Prostate gland (tissue), 2 donors: Measurements from ENCODE around the gene COL6A1. TPM values are rescaled to one million over a fixed set of nuclear protein-coding genes. Genes with fewer than 3 reads are reported as not detected.

Experiments used
- DNase-seq: peaks from one replicate; pipeline ENCODE4 v3.0.0-alpha.2; 2019; ENCODE audit warnings: low spot score
- H3K27ac ChIP-seq, 2 donors: fragments of 200-600 bp; sonication (generic); 2 replicates each; pipeline ENCODE4 v1.5.1; 2017 to 2019
- H3K27me3 ChIP-seq: fragments of 200-600 bp; sonication (generic); replicated peaks from 2 replicates; pipeline ENCODE4 v1.5.1; 2019; ENCODE audit not compliant: insufficient read depth
- H3K36me3 ChIP-seq, 2 donors: fragments of 200-600 bp; sonication (generic); 1 replicate in 1 of 2; 2 replicates in 1 of 2; pipeline versions ENCODE4 v1.5.1 to v1.8.1; 2017 to 2019
- H3K4me1 ChIP-seq: fragments of 200-600 bp; sonication (generic); replicated peaks from 2 replicates; pipeline ENCODE4 v1.5.1; 2019
- H3K4me3 ChIP-seq, 2 donors: fragments of 200-600 bp; sonication (generic); 2 replicates each; pipeline ENCODE4 v1.5.1; 2017 to 2019
- H3K9me3 ChIP-seq: fragments of 200-600 bp; sonication (generic); 2 replicates; pipeline ENCODE4 v1.5.1; 2017
- CTCF ChIP-seq, 4 experiments: fragments of 200-600 bp in 2 of 4; fragments of 450-650 bp in 2 of 4; sonication (generic) in 2 of 4; IDR thresholded peaks; 1 replicate in 3 of 4; 2 replicates in 1 of 4; pipeline ENCODE4 v1.5.1; 2016 to 2019; ENCODE audit warnings: antibody characterized with exemption in 4 of 4, mild to moderate bottlenecking in 2 of 4, moderate library complexity in 2 of 4
- POLR2A ChIP-seq: fragments of 450-650 bp; IDR thresholded peaks from one replicate; pipeline ENCODE4 v1.6.1; 2016; ENCODE audit warnings: antibody characterized with exemption, mild to moderate bottlenecking
- POLR2AphosphoS5 ChIP-seq: sonication (generic); formaldehyde crosslinking; IDR thresholded peaks from one replicate; pipeline ENCODE4 v1.6.1; 2017; ENCODE audit warnings: antibody characterized with exemption
- WGBS: methylation state at CpG from one replicate; pipeline ENCODE4 v1.1.5; 2018; 5-methylcytosine and 5-hydroxymethylcytosine counted together
- intact Hi-C: fragments of 100-400 bp; cut with DNase I; formaldehyde crosslinking; loops from one replicate; pipeline ENCODE4 v1.14.2; 2022
- total RNA-seq, 2 donors: library from RNA; depleted of rRNA; stranded (reverse); fragments of >200 nt; gene quantifications; one replicate each; pipeline ENCODE4 v1.1.0, GENCODE V29; 2016

The COL6A1 gene
- total RNA-seq, 2 donors from 2014 or later, result 163 to 265 TPM

DNA sequence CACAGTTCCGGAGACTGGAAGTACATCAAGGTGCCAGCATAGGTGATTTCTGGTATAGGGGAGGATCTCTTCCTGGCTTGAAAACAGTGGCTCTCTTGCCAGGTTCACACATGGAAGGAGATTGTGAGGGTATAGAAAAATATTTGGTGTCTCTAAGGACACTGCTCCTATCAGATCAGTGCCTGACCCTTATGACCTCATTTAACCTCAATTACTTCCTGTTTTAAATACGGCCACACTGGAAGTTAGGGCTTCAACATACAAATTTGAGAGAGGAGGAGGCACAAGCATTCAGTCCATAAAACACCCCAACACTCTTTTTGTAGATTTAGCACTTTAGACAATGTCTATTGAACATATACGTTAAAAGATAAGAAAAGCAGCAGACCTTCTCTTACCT lies 37.0 kb downstream of the COL6A1 start:
- Histone ChIP-seq H3K9me3 (no peaks in the 10 kb centered on the region), H3K27ac (no peak overlapping the region), H3K4me3 (no peak overlapping the region), H3K27me3 (no peaks in the 10 kb centered on the region), H3K4me1 (no peaks in the 10 kb centered on the region), H3K36me3 (no peaks in the 10 kb centered on the region)
- WGBS, result 73% methylated on average over 3 of the region's 3 CpGs
- TF ChIP-seq CTCF (IDR thresholded peaks at IDR 0.05) (no peak), POLR2AphosphoS5 (no peak), POLR2A (no peak)
- intact Hi-C loops, result no loop called here
- DNase-seq, result no peak

DNA sequence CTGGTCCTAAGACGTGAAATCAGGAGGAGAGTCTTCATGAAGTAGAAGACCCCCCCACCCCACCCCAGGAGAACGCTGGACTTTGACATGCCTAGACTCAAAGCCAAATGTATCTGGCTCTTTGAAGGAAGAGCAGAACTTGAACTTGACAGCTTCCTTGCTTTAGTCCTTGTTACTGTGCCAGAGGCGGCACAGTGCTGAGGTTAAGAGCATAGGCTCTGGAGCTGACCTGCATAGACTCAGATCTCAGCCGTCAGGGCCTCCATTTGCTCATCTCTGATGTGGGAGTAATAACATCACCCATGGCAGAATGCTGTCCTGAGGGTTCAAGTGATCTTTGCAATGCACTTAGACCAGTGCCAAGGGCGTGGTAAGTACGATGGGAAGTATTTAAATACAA lies 39.0 kb downstream of the COL6A1 start:
- H3K27me3 ChIP-seq, result no peaks in the 10 kb centered on the region
- WGBS, result 90% methylated on average over 6 of the region's 6 CpGs
- TF ChIP-seq POLR2A, result no peak
- no peak for TF ChIP-seq POLR2AphosphoS5
- no peak for TF ChIP-seq CTCF (IDR thresholded peaks at IDR 0.05)
- H3K9me3 ChIP-seq, result no peaks in the 10 kb centered on the region
- H3K4me3 ChIP-seq, result no peak overlapping the region
- intact Hi-C loops, result no loop called here
- H3K27ac ChIP-seq, result no peak overlapping the region
- no peak for DNase-seq
- no peaks in the 10 kb centered on the region for H3K4me1 ChIP-seq
- no peaks in the 10 kb centered on the region for H3K36me3 ChIP-seq

DNA sequence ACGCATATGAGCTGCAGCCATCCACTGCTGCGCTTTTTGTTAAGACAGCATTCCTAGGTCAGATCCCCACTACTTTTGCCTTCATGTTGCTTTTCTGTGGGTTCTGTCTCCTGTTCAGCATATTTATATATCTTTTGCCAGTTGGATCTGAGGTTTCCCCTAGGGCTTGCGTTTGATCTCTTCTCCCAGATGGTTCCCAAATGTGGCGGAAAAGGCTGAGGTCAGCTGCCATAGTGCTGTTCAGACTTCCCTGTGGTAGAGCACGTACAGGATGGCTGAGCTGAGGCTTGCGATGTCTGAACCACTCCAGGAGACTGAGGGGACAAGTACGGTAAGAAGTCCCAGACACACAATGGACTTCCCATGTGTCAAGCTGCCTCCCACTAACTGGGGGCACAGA lies 39.8 kb downstream of the COL6A1 start:
- Histone ChIP-seq H3K4me3 (no peak overlapping the region), H3K27me3 (no peaks in the 10 kb centered on the region), H3K36me3 (no peaks in the 10 kb centered on the region), H3K4me1 (no peaks in the 10 kb centered on the region), H3K9me3 (no peaks in the 10 kb centered on the region), H3K27ac (peak overlapping the region in 1 of 2 donors; percentile 27)
- intact Hi-C loops, result no loop called here
- TF ChIP-seq POLR2A (no peak), CTCF (IDR thresholded peaks at IDR 0.05) (no peak), POLR2AphosphoS5 (no peak)
- no peak for DNase-seq
- WGBS, result 91% methylated on average over 7 of the region's 7 CpGs

- no peaks in the 10 kb centered on the region for H3K9me3 ChIP-seq
- 68% methylated on average over 23 of the region's 23 CpGs for WGBS
- peak overlapping the region in 1 of 2 donors; percentile 27 for H3K27ac ChIP-seq
- H3K4me3 ChIP-seq, result no peak overlapping the region
- no peak for DNase-seq
- no peaks in the 10 kb centered on the region for H3K27me3 ChIP-seq
- H3K4me1 ChIP-seq, result no peaks in the 10 kb centered on the region
- H3K36me3 ChIP-seq, result no peaks in the 10 kb centered on the region
- TF ChIP-seq CTCF (IDR thresholded peaks at IDR 0.05), result no peak
- no peak for TF ChIP-seq POLR2A
- no peak for TF ChIP-seq POLR2AphosphoS5
- intact Hi-C loops, result no loop called here
These were observed 40.5 kb downstream of the COL6A1 start for GRCh38 chr21:46021978-46022544.
